PC-3 (cell line): ENCODE results near the gene EPB41L4B.

ENCODE experiments used
- EZH2 ChIP-seq: fragments of 300-600 bp; sonication (generic); IDR thresholded peaks from one replicate; pipeline ENCODE4 v1.6.1; 2017; ENCODE audit warnings: antibody characterized with exemption, mild to moderate bottlenecking, low read length; ENCODE audit not compliant: unreplicated experiment
- TF ChIP-seq, protein P1 (sequence below): fragments of 300-600 bp; sonication (generic); conservative IDR thresholded peaks from 2 replicates; pipeline ENCODE4 v1.5.1; 2017; ENCODE audit warnings: antibody characterized with exemption, low read depth, mild to moderate bottlenecking, low read length

DNA sequence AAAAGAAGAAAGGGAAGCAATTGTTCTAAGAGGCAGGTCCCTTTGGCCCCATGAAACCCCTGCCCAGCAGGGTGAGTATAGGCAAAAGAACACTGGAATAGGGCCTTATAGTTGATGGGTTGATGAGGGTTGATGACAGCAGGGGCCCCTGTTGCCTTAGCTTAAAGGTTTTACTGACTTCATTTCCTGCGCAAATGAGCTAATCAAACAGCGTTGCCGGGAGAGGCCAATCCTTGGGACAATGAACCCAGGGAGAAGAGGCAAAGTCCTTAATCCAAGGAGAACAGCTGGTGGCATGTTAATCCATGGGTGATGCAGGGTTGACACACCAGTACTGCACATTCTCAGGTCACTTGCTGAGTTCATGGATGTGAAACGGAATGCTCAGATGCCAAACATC lies 22.0 kb upstream of the EPB41L4B start:
- TF ChIP-seq, protein P1, sequence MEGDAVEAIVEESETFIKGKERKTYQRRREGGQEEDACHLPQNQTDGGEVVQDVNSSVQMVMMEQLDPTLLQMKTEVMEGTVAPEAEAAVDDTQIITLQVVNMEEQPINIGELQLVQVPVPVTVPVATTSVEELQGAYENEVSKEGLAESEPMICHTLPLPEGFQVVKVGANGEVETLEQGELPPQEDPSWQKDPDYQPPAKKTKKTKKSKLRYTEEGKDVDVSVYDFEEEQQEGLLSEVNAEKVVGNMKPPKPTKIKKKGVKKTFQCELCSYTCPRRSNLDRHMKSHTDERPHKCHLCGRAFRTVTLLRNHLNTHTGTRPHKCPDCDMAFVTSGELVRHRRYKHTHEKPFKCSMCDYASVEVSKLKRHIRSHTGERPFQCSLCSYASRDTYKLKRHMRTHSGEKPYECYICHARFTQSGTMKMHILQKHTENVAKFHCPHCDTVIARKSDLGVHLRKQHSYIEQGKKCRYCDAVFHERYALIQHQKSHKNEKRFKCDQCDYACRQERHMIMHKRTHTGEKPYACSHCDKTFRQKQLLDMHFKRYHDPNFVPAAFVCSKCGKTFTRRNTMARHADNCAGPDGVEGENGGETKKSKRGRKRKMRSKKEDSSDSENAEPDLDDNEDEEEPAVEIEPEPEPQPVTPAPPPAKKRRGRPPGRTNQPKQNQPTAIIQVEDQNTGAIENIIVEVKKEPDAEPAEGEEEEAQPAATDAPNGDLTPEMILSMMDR = no peak
- TF ChIP-seq EZH2 = no peak
